Calu3 (cell line): Measurements from ENCODE around the gene FUT2. TPM values are rescaled to one million over a fixed set of nuclear protein-coding genes. Genes with fewer than 3 reads are reported as not detected.

Experiments used
- BruUV-seq: library from RNA; stranded (reverse); fragments of 400-500 nt; replicated peaks from 2 replicates; lab custom pipeline; 2021; lab: Mats Ljungman, UMichigan
- CTCF ChIA-PET: fragments of 300-600 bp; sonication (Branson Sonifier 250); formaldehyde crosslinking; loops from one replicate; lab custom pipeline; 2022; ENCODE audit warnings: antibody characterized with exemption; lab: Charles Lee
- DNase-seq: peaks from one replicate; pipeline ENCODE4 v3.0.0; 2022
- H3K27ac Mint-ChIP-seq: one replicate; pipeline ENCODE4 v1.8.0; 2022; ENCODE audit warnings: mixed read lengths; ENCODE audit not compliant: unreplicated experiment
- H3K27me3 Mint-ChIP-seq: one replicate; pipeline ENCODE4 v1.8.0; 2022; ENCODE audit warnings: mixed read lengths; ENCODE audit not compliant: unreplicated experiment
- H3K36me3 Mint-ChIP-seq: one replicate; pipeline ENCODE4 v1.8.0; 2022; ENCODE audit warnings: mild to moderate bottlenecking, moderate library complexity, mixed read lengths; ENCODE audit not compliant: insufficient read depth, unreplicated experiment
- H3K4me1 Mint-ChIP-seq: one replicate; pipeline ENCODE4 v1.8.0; 2022; ENCODE audit warnings: mild to moderate bottlenecking, low read depth, mixed read lengths; ENCODE audit not compliant: unreplicated experiment
- H3K4me3 Mint-ChIP-seq: one replicate; pipeline ENCODE4 v1.8.0; 2022; ENCODE audit warnings: mild to moderate bottlenecking, low read depth, moderate library complexity, mixed read lengths; ENCODE audit not compliant: unreplicated experiment
- H3K9me3 Mint-ChIP-seq: one replicate; pipeline ENCODE4 v1.8.0; 2022; ENCODE audit warnings: low read depth, mixed read lengths; ENCODE audit not compliant: unreplicated experiment
- CTCF ChIP-seq: fragments of 200-600 bp; IDR thresholded peaks from one replicate; pipeline ENCODE4 v1.8.0; 2022; ENCODE audit warnings: antibody characterized with exemption; ENCODE audit not compliant: unreplicated experiment
- intact Hi-C: fragments of 100-400 bp; cut with micrococcal nuclease; formaldehyde crosslinking; loops from one replicate; pipeline ENCODE4 v1.10.0; 2022; ENCODE audit not compliant: unreplicated experiment
- total RNA-seq: library from RNA; stranded (reverse); gene quantifications from 2 replicates; pipeline ENCODE4 v1.2.3, GENCODE V29; 2022

FUT2 gene
- total RNA-seq, 1 experiment from 2014 or later: 10.4 TPM

GRCh38 chr19:48668761-48669160, 27.0 kb upstream of the FUT2 start:
- TF ChIP-seq CTCF: no peak
- CTCF ChIA-PET: no interaction called here
- intact Hi-C loops: no loop called here
- no peak overlapping the region for H3K27ac Mint-ChIP-seq
- DNase-seq: no peak
- H3K4me1 Mint-ChIP-seq: no peaks in the 10 kb centered on the region
- no peaks in the 10 kb centered on the region for H3K27me3 Mint-ChIP-seq
- BruUV-seq: no TSS peak
- H3K9me3 Mint-ChIP-seq: peaks cover 6% of the 10 kb centered on the region
- no peaks in the 10 kb centered on the region for H3K36me3 Mint-ChIP-seq
- no peak overlapping the region for H3K4me3 Mint-ChIP-seq

- H3K9me3 Mint-ChIP-seq: peaks cover 6% of the 10 kb centered on the region
- H3K27ac Mint-ChIP-seq: peak overlapping the region; percentile 31
- peaks cover under 1% of the 10 kb centered on the region for H3K36me3 Mint-ChIP-seq
- intact Hi-C loops: no loop called here
- H3K4me3 Mint-ChIP-seq: no peak overlapping the region
- no peaks in the 10 kb centered on the region for H3K27me3 Mint-ChIP-seq
- no peak for TF ChIP-seq CTCF
- BruUV-seq: no TSS peak
- no peaks in the 10 kb centered on the region for H3K4me1 Mint-ChIP-seq
- no peak for DNase-seq
- CTCF ChIA-PET: no interaction called here
Measured at GRCh38 chr19:48669903-48670668, 25.7 kb upstream of the FUT2 start.

GRCh38 chr19:48670699-48671445, 24.9 kb upstream of the FUT2 start:
- DNase-seq: no peak
- CTCF ChIA-PET: no interaction called here
- TF ChIP-seq CTCF: no peak
- no TSS peak for BruUV-seq
- intact Hi-C loops: no loop called here
- no peak overlapping the region for H3K4me3 Mint-ChIP-seq
- H3K36me3 Mint-ChIP-seq: peaks cover 5% of the 10 kb centered on the region
- H3K27ac Mint-ChIP-seq: no peak overlapping the region
- H3K9me3 Mint-ChIP-seq: peaks cover 6% of the 10 kb centered on the region
- no peaks in the 10 kb centered on the region for H3K4me1 Mint-ChIP-seq
- H3K27me3 Mint-ChIP-seq: no peaks in the 10 kb centered on the region

GRCh38 chr19:48671446-48671995, 24.2 kb upstream of the FUT2 start:
- intact Hi-C loops: no loop called here
- peaks cover 6% of the 10 kb centered on the region for H3K9me3 Mint-ChIP-seq
- H3K36me3 Mint-ChIP-seq: peaks cover 5% of the 10 kb centered on the region
- CTCF ChIA-PET: interaction anchor here (1.4 kb wide), 1 partner anchor 14 kb away, joined by 3 read pairs; no protein-coding TSS in a partner anchor
- no peak for TF ChIP-seq CTCF
- no peak for DNase-seq
- no TSS peak for BruUV-seq
- H3K4me3 Mint-ChIP-seq: no peak overlapping the region
- H3K27ac Mint-ChIP-seq: no peak overlapping the region
- no peaks in the 10 kb centered on the region for H3K27me3 Mint-ChIP-seq
- H3K4me1 Mint-ChIP-seq: peaks cover 6% of the 10 kb centered on the region
